22Rv1 (cell line): Measurements from ENCODE around the gene STOM.

Experiments
- ZFX ChIP-seq: fragments of 450-650 bp; IDR thresholded peaks from 2 replicates; pipeline ENCODE4 v1.6.1; 2017; ENCODE audit warnings: antibody characterized with exemption, borderline replicate concordance
- TF ChIP-seq, protein P1 (sequence below): fragments of 450-650 bp; IDR thresholded peaks from 2 replicates; pipeline ENCODE4 v1.5.1; 2017; ENCODE audit warnings: mild to moderate bottlenecking

DNA sequence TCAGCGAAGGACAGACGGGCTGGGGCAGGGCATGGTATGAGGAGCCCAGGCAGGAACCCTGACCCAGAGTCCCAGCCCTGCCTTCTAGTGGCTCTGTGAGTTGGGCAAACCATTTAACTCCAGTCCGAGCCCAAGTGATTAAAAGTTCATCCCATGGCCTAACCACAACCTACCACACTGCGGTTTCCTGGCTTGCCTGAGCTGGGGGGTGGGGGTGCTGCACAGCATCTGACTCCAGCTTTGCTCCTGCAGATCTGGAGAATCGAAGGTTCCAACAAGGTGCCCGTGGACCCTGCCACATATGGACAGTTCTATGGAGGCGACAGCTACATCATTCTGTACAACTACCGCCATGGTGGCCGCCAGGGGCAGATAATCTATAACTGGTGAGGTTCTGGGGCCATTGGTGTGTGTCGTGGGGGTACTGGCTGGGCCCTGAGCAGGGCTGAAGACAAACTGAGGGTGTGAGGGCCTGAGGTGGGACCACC, 49.0 kb downstream of the STOM start:
- TF ChIP-seq, protein P1, sequence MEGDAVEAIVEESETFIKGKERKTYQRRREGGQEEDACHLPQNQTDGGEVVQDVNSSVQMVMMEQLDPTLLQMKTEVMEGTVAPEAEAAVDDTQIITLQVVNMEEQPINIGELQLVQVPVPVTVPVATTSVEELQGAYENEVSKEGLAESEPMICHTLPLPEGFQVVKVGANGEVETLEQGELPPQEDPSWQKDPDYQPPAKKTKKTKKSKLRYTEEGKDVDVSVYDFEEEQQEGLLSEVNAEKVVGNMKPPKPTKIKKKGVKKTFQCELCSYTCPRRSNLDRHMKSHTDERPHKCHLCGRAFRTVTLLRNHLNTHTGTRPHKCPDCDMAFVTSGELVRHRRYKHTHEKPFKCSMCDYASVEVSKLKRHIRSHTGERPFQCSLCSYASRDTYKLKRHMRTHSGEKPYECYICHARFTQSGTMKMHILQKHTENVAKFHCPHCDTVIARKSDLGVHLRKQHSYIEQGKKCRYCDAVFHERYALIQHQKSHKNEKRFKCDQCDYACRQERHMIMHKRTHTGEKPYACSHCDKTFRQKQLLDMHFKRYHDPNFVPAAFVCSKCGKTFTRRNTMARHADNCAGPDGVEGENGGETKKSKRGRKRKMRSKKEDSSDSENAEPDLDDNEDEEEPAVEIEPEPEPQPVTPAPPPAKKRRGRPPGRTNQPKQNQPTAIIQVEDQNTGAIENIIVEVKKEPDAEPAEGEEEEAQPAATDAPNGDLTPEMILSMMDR, result no peak
- no peak for TF ChIP-seq ZFX
